Superior temporal gyrus (tissue), 1 donor: ENCODE measurements around the gene CRMP1.

Experiments used
- DNase-seq: peaks from one replicate; pipeline ENCODE4 v3.0.0-alpha.2; 2016; ENCODE audit errors: extremely low spot score

Gene CRMP1

DNA sequence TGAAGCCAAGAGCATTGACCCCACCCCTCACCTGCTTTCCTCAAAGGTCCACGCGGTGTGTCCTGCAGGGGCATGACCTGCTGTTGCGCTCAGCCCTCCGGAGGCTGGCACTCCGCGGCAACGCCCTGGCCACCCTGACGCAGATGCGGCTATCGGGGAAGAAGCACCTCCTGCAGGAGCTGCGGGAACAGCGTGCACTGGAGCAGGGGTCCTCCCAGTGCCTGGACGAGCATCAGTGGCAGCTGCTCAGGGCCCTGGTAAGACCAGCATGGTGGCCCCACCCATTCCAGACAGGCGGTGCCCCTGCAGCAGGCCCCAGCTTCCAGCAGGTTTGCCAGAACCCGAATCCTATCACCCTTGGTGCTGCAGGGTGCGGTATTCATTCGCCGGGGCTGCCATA, 95.9 kb downstream of the CRMP1 start:
- DNase-seq, result no peak

DNA sequence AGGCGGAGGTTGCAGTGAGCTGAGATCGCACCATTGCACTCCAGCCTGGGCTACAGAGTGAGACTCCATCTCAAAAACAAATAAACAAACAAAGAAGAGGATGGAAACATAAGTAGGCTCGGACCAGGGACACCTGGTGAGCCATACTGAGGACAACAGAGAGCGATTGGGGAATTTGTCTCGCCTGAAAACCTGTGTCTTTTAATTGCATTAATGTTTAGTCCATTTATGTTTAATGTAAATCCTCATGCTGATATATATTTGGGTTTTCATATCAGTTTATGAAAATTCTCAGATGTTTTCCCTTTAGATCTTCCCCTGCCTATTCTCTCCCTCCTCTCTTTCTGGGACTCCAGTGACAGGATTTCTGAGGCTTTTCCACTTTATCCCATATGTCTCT, 97.3 kb downstream of the CRMP1 start:
- no peak for DNase-seq

GRCh38 chr4:5793514-5793913, 99.4 kb downstream of the CRMP1 start:
- DNase-seq, result no peak

DNA sequence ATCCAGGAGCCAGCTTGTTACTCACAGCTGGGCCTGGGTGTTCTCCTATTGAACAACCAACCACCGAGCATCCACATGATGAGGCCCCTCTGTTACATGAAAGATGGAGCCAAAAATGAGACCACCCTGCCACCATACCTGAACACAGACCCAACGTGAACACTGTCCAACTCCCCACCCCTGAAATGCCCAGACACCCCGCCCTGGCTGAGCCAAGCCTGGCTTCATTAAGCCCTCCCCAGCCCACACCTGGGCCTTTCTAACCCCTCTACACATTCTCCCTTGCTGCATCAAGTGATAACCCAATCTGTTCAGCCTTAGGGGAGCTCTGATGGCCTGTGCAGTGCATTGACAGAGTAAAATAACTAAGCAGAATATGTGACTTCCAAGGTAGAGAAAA, 101.2 kb downstream of the CRMP1 start:
- DNase-seq, result no peak

DNA sequence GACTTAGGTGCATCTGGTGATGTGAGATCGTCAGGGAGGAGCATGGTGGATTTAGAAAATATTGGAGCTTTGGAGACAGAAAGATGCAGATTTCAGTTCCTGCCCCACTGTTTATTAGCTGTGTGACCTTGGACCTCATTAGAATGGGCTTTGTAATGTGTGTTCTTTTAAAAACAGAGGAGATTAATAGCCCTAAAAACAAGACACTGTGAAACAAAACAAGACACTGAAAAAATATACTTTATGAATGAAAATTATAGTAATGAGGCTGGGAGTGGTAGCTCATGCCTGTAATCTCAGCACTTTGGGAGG, 102.4 kb downstream of the CRMP1 start:
- no peak for DNase-seq

DNA sequence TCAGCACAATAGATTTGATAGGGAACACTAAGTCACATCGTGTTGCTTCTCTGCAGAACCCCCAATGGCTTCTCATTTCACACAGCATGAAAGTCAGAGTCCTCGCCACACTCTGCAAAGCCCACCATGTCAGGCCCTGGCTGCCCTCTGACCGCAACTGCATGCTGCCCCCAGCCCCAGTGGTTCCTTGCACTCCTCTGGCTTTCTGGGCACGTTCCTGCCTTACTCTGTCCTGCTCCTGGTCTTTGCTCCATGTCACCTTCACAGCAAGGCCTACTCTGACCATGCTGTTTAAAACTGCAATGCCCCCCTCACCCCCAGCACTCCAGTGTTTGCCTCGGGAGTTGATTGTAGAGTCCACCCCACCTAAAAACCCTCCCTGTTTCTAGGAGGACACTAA, 103.7 kb downstream of the CRMP1 start:
- no peak for DNase-seq

GRCh38 chr4:5788144-5788543, 104.7 kb downstream of the CRMP1 start:
- no peak for DNase-seq

GRCh38 chr4:5787311-5787710, 105.6 kb downstream of the CRMP1 start:
- DNase-seq, result no peak

- DNase-seq, result no peak
Observed at GRCh38 chr4:5785806-5786680, 106.8 kb downstream of the CRMP1 start.

- no peak for DNase-seq
Observed at GRCh38 chr4:5784960-5785611, 107.8 kb downstream of the CRMP1 start.

GRCh38 chr4:5784021-5784420, 108.9 kb downstream of the CRMP1 start:
- no peak for DNase-seq

DNA sequence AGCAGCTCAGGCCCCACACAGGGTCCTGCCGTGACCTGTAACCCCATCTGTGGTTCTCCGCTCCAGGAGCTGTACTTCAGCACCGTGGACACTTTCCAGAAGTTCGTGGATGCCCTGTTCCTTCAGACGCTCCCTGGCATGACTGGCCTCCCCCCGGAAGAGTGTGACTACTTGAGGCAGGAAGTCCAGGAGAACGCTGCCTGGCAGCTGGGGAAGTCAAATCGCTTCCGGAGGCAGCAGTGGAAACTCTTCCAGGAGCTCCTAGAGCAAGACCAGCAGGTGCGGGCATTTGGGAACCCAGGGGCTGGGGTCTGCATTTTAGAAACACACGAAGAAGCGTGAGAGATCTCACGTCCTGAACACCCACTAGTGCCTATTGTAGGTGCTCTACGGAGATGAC, 109.4 kb downstream of the CRMP1 start:
- DNase-seq, result no peak

GRCh38 chr4:5782829-5783476, 109.9 kb downstream of the CRMP1 start:
- no peak for DNase-seq

DNA sequence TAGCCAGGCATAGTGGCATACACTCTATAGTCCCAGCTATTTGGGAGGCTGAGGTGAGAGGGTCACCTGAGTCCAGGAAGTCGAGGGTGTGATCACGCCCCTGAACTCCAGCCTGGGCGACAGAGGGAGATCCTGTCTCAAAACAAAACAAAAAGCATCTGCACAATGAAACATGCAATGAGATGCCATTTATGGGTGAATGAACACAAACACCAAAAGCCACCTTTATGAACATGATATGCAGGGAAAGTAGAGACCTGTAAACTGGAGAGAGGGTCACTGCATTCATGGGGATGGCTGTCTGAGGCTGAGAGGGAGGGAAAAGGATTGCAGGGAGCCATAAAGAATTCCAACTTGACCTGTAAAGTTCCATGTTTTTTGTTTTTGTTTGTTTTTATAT, 111.2 kb downstream of the CRMP1 start:
- DNase-seq, result no peak

- no peak for DNase-seq
Observed at GRCh38 chr4:5780831-5781480, 111.9 kb downstream of the CRMP1 start.

DNA sequence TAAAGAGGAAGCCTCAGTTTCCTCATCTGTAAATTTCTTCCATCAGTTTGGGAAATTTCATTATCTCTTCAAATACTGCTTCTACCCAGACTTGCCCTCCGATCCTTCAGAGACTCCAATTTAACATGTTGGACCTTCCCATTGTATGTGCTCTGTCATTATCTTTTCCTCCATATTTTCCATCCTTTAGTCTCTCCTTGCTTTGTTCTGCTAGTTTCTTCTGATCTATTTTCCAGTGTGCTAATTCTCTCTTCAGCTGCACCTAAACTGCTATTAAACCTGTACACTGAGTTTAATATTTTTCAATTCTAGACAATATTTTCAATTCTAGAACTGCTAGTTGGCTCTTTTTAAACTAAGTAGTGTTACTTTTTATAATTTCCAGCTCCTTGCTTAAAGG, 116.4 kb downstream of the CRMP1 start:
- no peak for DNase-seq

DNA sequence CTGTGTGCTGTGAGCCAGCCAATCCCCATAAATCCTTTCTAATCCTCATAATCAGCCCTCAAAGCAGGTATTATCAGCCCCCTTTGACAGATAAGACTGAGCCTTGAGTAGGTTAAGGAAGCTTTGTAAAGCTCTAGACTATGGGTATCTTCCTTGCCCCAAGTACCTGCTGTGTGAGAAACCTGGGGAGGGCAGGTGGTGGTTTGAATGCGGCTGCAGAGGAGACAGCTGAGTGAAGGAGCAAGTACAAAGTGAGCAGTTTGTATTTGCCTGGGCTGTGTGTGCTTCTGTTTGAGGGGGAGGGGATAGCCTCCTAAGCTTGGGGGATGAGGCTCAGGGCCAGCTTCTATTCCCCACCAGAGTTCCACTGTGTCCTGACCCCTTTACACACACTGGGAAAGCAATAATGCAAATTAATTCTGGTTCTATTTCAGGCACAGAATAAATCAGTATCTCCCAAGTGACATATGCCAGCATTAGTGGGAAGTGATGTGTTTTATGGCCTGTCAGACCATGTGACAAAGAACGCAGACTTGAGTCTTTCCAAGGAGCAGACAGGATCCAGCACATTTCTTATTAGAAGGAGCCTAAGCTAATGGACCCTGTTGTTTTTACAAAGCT, 118.4 kb downstream of the CRMP1 start:
- DNase-seq, result no peak

GRCh38 chr4:5773271-5773555, 119.7 kb downstream of the CRMP1 start:
- no peak for DNase-seq

GRCh38 chr4:5772528-5773270, 120.2 kb downstream of the CRMP1 start:
- no peak for DNase-seq
